IPS-11a (cell line): Measurements from ENCODE around the gene RPL39.
"Not testable (repeated sequence)": the region's sequence is repeated elsewhere in the genome, so short reads cannot be mapped to it uniquely, and the experiment has no call there.

Source experiments
- H3K4me3 ChIP-seq: one replicate; pipeline ENCODE4 v1.5.1; 2013; ENCODE audit warnings: low read depth, low read length, control low read depth

Gene RPL39

DNA sequence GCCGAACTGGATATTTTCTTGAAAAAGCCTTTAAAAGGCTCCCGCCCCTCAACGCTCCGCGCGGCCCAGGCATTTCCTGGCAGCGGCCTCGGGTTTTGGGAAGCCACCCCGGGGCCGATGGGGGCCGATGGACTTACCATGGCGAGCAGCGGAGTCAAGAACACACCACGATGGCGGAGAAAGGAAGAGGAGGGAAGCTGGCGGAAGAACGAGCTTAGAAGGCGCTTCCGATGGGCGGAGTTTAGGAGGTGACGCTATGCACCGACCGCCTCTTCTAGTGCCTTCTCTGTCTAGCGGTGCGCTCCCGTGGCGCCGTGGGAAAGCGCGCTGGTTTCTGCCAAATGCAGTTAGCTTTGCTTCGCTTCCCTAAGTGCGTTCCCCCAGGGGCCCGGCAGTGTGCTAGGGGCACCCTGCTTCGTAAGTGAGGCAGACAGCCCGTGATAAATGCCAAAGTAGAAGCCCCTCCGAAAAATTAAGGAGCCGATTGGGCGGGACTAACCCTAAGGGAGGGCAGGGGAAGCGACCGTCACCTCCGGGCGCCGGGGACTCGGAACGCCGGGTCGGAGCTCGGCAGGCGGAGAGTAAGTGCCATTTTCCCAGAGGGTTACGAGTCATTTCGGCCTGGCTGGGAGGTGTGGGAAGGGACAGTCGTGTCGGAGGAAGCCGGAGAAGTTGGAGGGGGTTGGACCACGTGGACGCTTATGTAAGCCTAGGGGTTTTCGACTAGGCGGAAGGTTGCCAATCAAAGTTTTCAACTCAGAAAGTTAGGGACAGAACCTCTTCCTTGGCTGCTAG, at the start of gene RPL39:
RPL39 (minus strand) TSS at position 194 of the 795 bp plus-strand sequence; CDS start at position 140, 54 bp downstream.
- H3K4me3 ChIP-seq, result peak within 1 kb of the TSS; percentile 80

DNA sequence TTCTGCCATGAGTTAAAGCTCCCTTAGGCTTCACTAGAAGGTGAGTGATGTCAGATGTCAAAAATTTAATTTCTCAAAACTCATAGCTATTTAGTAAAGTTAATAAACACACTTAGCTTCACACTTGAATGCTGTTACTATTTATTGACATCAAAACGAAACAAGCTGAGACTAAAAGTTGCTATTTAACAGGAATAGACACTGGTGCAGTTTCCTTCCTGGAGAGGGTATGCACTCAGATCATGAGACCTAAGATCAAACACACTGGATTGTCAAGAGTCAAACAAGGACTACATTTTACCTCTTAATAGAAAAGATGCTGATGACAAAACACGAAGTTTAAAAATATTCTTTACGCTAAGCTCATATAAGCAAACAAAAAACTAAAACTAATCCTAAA, 42.5 kb upstream of the RPL39 start:
- H3K4me3 ChIP-seq, result no peak overlapping the region

- H3K4me3 ChIP-seq, result no peak overlapping the region
Measured at GRCh38 chrX:119828446-119828845, 37.0 kb upstream of the RPL39 start.

DNA sequence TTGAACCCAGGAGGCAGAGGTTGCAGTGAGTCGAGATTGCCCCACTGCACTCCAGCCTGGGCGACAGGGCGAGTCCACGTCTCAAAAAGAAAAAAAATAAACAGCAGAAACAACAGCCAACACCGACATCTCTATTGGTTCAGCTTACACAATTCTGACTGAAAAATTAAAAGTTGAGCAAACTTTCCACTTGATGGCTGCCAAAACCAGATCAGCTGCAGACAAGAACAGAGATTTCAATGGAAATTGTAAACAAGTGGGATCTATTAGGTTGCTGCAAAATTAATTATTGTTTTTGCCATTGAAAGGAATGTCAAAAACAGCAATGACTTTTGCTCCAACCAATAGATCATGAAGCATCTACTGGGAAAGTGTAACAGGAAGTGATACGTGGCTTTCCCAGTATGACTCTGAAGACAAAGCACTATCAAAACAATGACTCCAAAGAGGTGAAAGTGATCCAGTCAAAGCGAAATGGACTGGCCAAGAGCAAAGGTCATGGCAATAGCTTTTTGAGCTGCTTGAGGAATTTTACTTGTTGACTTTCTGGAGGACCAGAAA, 35.0 kb upstream of the RPL39 start:
- H3K4me3 ChIP-seq, result no peak overlapping the region

DNA sequence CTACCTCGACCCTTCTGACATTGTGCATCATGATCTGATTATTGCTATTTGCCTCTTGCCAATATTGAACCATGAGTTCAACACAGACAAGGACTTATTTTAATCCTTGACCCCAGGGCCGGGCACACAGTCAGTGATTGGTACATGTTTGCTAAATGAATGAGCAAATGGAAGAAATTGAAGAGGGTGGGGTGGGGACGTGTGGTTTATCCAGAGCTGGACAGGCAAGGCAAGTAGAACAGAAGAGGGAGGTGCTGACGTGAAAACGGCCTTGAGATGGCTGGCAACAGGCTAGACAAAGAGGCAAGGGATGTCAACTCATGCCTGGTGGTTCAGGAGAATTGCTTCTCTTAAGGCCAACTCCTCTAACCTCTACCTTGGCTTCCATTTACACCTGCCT, 32.8 kb upstream of the RPL39 start:
- not testable (repeated sequence) for H3K4me3 ChIP-seq

GRCh38 chrX:119821703-119822102, 30.3 kb upstream of the RPL39 start:
- H3K4me3 ChIP-seq, result not testable (repeated sequence)

DNA sequence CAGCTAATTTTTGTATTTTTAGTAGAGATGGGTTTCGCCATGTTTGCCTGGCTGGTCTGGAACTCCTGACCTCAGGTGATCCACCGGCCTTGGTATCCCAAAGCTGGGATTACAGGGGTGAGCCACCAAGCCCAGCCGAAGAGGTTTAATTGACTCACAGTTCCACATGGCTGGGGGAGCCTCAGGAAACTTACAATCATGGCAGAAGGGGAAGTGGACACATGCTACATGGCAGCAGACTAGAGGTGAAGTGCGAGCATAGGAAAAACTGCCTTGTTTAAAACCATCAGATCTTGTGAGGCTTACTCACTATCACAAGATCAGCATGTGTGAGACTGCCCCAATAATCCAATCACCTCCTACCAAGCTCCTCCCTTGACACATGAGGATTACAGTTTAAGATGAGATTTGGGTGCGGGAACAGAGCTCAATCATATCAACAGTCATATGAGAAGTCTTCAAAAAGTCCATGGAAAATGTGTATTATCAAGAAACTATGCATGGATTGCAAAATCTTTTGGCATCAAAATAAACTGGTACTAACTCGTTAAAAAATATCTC, 25.8 kb upstream of the RPL39 start:
- H3K4me3 ChIP-seq, result no peak overlapping the region

DNA sequence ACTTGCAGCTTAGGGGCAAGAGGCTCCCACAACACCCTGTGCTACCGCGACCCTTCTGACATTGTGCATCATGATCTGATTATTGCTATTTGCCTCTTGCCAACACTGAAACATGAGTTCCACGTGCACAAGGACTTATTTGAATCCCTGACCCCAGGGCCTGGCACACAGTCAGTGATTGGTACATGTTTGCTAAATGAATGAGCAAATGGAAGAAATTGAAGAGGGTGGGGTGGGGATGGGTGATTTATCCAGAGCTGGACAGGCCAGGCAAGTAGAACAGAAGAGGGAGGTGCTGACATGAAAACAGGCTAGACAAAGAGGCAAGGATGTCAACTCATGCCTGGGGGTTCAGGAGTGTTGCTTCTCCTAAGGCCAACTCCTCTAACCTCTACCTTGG, 24.9 kb upstream of the RPL39 start:
- H3K4me3 ChIP-seq, result no peak overlapping the region

DNA sequence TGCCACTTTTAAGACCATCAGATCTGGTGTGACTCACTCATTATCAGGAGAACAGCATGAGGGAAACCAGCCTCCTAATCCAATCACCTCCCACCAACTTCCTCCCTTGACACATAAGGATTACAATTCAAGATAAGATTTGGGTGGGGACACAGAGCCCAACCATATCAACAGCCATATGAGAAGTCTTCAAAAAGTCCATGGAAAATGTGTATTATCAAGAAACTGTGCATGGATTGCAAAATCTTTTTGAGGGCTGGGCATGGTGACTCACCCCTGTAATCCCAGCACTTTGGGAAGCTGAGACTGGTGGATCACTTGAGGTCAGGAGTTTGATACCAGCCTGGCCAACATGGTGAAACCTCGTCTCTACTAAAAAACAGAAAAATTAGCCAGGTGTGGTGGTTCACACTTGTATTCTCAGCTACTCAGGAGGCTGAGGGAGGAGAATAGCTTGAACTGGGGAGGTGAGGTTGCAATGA, 17.8 kb upstream of the RPL39 start:
- no peak overlapping the region for H3K4me3 ChIP-seq

DNA sequence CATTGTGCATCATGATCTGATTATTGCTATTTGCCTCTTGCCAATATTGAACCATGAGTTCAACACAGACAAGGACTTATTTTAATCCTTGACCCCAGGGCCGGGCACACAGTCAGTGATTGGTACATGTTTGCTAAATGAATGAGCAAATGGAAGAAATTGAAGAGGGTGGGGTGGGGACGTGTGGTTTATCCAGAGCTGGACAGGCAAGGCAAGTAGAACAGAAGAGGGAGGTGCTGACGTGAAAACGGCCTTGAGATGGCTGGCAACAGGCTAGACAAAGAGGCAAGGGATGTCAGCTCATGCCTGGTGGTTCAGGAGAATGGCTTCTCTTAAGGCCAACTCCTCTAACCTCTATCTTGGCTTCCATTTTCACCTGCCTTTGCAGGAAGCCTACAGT, 17.0 kb upstream of the RPL39 start:
- not testable (repeated sequence) for H3K4me3 ChIP-seq

DNA sequence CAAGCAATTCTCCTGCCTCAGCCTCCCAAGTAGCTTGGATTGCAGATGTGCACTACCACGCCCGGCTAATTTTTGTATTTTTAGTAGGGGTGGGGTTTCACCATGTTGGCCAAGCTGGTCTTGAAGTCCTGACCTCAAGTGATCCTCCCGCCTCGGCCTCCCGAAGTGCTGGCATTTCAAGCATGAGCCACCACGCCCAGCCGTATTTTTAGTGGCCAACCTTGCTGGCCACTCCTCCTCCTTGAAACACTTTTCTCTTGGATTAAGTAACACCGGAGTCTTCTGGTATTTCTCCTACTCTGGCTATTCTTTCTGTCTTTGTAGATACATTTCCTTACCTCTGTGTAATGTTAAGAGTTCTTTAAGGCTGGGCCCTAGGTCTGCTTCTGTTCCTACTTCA, 11.1 kb upstream of the RPL39 start:
- no peak overlapping the region for H3K4me3 ChIP-seq

GRCh38 chrX:119801253-119802221, 10.1 kb upstream of the RPL39 start:
- H3K4me3 ChIP-seq, result no peak overlapping the region

- peak overlapping the region; percentile 80 for H3K4me3 ChIP-seq
Measured at GRCh38 chrX:119790977-119791436, 423 bp downstream of the RPL39 start.

GRCh38 chrX:119784747-119785446, 6.5 kb downstream of the RPL39 start:
- H3K4me3 ChIP-seq, result no peak overlapping the region

GRCh38 chrX:119783026-119783425, 8.4 kb downstream of the RPL39 start:
- no peak overlapping the region for H3K4me3 ChIP-seq

- H3K4me3 ChIP-seq, result no peak overlapping the region
Measured at GRCh38 chrX:119778829-119779228, 12.6 kb downstream of the RPL39 start.

GRCh38 chrX:119775517-119776238, 15.8 kb downstream of the RPL39 start:
- H3K4me3 ChIP-seq, result no peak overlapping the region

DNA sequence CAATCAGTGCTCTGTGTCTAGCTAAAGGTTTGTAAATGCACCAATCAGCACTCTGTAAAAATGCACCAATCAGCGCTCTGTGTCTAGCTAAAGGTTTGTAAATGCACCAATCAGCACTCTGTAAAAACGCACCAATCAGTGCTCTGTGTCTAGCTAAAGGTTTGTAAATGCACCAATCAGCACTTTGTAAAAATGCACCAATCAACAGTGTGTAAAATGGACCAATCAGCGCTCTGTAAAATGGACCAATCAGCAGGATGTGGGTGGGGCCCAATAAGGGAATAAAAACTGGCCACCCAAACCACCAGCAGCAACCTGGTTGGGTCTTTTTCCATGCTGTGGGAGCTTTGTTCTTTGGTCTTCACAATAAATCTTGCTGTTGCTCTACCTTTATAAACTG, 22.0 kb downstream of the RPL39 start:
- not testable (repeated sequence) for H3K4me3 ChIP-seq

GRCh38 chrX:119768436-119768835, 23.0 kb downstream of the RPL39 start:
- H3K4me3 ChIP-seq, result not testable (repeated sequence)
